Prostate gland (tissue), 2 donors: Measurements from ENCODE around the gene SCAMP4. TPM values are rescaled to one million over a fixed set of nuclear protein-coding genes. Genes with fewer than 3 reads are reported as not detected.

Experiments used
- DNase-seq: peaks from one replicate; pipeline ENCODE4 v3.0.0-alpha.2; 2019; ENCODE audit warnings: low spot score
- H3K27ac ChIP-seq, 2 donors: fragments of 200-600 bp; sonication (generic); 2 replicates each; pipeline ENCODE4 v1.5.1; 2017 to 2019
- H3K27me3 ChIP-seq: fragments of 200-600 bp; sonication (generic); replicated peaks from 2 replicates; pipeline ENCODE4 v1.5.1; 2019; ENCODE audit not compliant: insufficient read depth
- H3K36me3 ChIP-seq, 2 donors: fragments of 200-600 bp; sonication (generic); 1 replicate in 1 of 2; 2 replicates in 1 of 2; pipeline versions ENCODE4 v1.5.1 to v1.8.1; 2017 to 2019
- H3K4me1 ChIP-seq: fragments of 200-600 bp; sonication (generic); replicated peaks from 2 replicates; pipeline ENCODE4 v1.5.1; 2019
- H3K4me3 ChIP-seq, 2 donors: fragments of 200-600 bp; sonication (generic); 2 replicates each; pipeline ENCODE4 v1.5.1; 2017 to 2019
- H3K9me3 ChIP-seq: fragments of 200-600 bp; sonication (generic); 2 replicates; pipeline ENCODE4 v1.5.1; 2017
- POLR2A ChIP-seq: fragments of 450-650 bp; IDR thresholded peaks from one replicate; pipeline ENCODE4 v1.6.1; 2016; ENCODE audit warnings: antibody characterized with exemption, mild to moderate bottlenecking
- POLR2AphosphoS5 ChIP-seq: sonication (generic); formaldehyde crosslinking; IDR thresholded peaks from one replicate; pipeline ENCODE4 v1.6.1; 2017; ENCODE audit warnings: antibody characterized with exemption
- WGBS: methylation state at CpG from one replicate; pipeline ENCODE4 v1.1.5; 2018; 5-methylcytosine and 5-hydroxymethylcytosine counted together
- intact Hi-C: fragments of 100-400 bp; cut with DNase I; formaldehyde crosslinking; loops from one replicate; pipeline ENCODE4 v1.14.2; 2022
- total RNA-seq, 2 donors: library from RNA; depleted of rRNA; stranded (reverse); fragments of >200 nt; gene quantifications; one replicate each; pipeline ENCODE4 v1.1.0, GENCODE V29; 2016
- TF ChIP-seq, protein P1 (sequence below), 4 experiments: fragments of 200-600 bp in 2 of 4; fragments of 450-650 bp in 2 of 4; sonication (generic) in 2 of 4; IDR thresholded peaks; 1 replicate in 3 of 4; 2 replicates in 1 of 4; pipeline ENCODE4 v1.5.1; 2016 to 2019; ENCODE audit warnings: antibody characterized with exemption in 4 of 4, mild to moderate bottlenecking in 2 of 4, moderate library complexity in 2 of 4

Gene SCAMP4
- total RNA-seq, 2 donors from 2014 or later, result 161 to 248 TPM

DNA sequence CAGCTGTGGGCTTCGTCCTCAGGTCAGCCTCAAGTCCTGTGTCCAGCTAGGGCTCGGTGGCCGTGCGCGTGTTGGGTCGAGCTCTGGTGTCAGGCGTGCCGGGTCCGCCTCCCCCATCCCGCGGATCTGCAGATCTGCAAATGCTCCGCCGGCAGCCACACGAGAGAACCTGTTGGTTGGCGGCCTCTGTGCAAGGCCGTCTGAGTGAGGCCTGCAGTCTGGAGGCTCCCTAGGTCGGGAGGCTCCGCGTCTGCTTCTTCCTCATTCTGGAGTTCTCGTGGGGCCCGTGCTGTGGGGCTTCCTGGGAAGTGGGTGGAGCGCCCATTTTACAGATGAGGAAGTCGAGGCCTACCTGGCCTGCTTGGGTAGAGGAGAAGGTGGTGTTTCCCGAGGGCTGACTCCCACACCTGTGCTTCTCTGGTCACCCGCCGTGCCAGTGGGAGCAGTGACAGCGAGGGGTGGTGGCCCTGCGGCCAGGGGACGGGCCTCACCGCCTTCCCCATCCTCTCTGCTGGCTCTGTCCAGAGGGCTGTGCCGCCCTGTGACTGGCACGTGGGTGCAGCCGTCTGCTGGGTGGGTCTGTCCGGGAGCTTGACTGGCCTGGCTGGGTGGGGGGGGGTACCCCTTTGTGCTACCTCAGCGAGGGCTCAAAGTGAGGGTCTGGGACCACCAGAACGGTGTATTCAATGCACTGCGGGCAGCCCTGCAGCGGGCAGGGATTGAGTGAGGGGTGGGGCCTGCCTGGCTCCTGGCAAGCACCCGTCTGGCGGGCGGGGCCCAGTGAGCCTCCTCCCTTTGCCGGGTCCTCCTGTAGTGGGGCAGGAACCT, 39.1 kb downstream of the SCAMP4 start:
- 81% methylated on average over 38 of the region's 42 CpGs for WGBS
- Histone ChIP-seq H3K9me3 (no peaks in the 10 kb centered on the region), H3K27me3 (no peaks in the 10 kb centered on the region), H3K27ac (no peak overlapping the region), H3K4me1 (peaks cover 13% of the 10 kb centered on the region), H3K4me3 (no peak overlapping the region), H3K36me3 (no peaks in the 10 kb centered on the region)
- TF ChIP-seq, protein P1, sequence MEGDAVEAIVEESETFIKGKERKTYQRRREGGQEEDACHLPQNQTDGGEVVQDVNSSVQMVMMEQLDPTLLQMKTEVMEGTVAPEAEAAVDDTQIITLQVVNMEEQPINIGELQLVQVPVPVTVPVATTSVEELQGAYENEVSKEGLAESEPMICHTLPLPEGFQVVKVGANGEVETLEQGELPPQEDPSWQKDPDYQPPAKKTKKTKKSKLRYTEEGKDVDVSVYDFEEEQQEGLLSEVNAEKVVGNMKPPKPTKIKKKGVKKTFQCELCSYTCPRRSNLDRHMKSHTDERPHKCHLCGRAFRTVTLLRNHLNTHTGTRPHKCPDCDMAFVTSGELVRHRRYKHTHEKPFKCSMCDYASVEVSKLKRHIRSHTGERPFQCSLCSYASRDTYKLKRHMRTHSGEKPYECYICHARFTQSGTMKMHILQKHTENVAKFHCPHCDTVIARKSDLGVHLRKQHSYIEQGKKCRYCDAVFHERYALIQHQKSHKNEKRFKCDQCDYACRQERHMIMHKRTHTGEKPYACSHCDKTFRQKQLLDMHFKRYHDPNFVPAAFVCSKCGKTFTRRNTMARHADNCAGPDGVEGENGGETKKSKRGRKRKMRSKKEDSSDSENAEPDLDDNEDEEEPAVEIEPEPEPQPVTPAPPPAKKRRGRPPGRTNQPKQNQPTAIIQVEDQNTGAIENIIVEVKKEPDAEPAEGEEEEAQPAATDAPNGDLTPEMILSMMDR (IDR thresholded peaks at IDR 0.05), result no peak
- TF ChIP-seq POLR2A (no peak), POLR2AphosphoS5 (no peak)
- DNase-seq, result no peak
- intact Hi-C loops, result no loop called here

DNA sequence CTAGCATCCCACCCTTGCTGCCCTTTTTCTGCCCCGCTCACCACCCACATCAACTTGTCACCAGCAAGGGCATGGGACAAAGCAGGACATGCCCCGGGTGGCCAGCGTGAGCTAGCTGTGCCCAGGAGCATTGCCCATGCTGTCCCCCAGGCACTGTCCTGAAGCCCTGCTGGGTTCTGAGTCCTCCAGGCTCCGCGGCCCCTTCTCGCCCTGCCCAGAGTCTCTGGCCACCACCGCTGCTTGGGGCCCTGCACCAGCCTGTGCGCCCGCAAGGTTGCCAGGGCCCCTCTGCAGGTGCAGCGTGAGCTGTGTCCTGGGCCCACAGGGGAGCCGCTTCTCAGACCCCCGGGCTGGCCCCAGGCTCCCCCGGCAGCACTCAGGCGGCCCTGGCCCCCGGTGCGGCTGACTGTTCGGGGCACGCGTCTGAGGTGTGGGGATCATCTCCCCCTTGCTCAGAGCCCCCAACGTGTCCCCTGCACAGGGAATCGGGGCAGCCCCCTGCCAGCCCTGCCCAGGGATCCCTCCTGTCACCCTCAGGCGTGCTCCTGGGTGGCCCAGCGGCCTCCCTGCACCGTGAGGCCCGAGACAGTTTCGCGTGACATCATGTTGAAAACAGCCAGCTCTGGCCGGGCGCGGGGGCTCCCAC, 39.8 kb downstream of the SCAMP4 start:
- no peaks in the 10 kb centered on the region for H3K27me3 ChIP-seq
- DNase-seq, result no peak
- H3K4me1 ChIP-seq, result peaks cover 11% of the 10 kb centered on the region
- 89% methylated on average over 25 of the region's 30 CpGs for WGBS
- no peaks in the 10 kb centered on the region for H3K36me3 ChIP-seq
- intact Hi-C loops, result no loop called here
- H3K9me3 ChIP-seq, result no peaks in the 10 kb centered on the region
- TF ChIP-seq, protein P1 (IDR thresholded peaks at IDR 0.05), result no peak
- TF ChIP-seq POLR2A (no peak), POLR2AphosphoS5 (no peak)
- no peak overlapping the region for H3K27ac ChIP-seq
- H3K4me3 ChIP-seq, result no peak overlapping the region

DNA sequence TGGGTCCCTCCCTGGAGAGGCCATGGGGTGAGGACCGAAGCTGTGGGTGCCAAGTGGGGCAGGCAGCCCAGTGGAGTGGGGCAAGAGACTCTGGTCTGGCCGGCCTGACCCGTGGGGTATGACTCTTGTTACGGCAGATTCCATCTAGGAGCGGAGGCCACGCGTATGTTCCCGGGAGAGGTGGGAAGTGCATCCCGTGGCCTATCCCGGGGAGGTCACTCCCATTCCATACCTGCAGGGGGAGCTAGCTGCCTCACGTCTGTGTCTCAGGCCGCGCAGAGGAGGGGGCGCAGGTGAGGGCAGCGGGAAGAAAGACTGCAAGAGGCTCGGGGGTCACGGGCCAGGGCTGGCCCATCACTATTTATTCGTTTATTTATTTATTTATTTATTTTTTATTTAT, 40.7 kb downstream of the SCAMP4 start:
- no peaks in the 10 kb centered on the region for H3K27me3 ChIP-seq
- H3K27ac ChIP-seq, result no peak overlapping the region
- intact Hi-C loops, result no loop called here
- H3K4me3 ChIP-seq, result no peak overlapping the region
- DNase-seq, result no peak
- WGBS, result 78% methylated on average over 18 of the region's 18 CpGs
- H3K36me3 ChIP-seq, result no peaks in the 10 kb centered on the region
- H3K4me1 ChIP-seq, result peaks cover 7% of the 10 kb centered on the region
- no peaks in the 10 kb centered on the region for H3K9me3 ChIP-seq
- TF ChIP-seq POLR2A (no peak), POLR2AphosphoS5 (no peak)
- TF ChIP-seq, protein P1 (IDR thresholded peaks at IDR 0.05), result peak in 1 of 4 experiments; percentile 22

DNA sequence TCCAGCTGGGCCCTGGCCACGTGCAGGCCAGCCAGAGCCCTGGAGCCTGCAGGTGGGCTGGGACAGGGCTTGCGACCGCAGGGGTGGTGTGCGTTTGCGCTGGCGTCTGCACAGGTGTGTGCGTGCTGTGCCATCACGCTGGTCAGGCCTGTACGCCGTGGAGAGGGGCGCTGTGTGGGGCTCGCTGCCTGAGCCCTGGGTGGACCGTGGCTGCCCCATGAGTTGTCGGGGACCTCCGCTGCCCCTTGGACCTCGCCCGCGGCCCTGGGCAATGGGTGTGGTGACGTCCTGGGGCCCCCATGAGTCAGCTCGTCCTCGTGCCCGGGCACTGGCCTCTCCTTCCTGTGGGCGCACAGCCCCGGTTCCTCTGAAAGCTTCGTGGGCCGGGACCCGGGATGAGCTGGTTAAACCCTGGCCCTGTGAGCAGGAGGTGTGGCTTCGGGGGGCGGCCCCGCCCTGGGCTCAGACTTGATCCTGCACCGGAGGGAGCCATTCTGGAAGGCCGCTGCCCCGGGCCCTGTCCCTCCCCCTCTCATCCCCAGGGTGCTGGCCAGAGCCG, 42.5 kb downstream of the SCAMP4 start:
- intact Hi-C loops, result no loop called here
- Histone ChIP-seq H3K27me3 (no peaks in the 10 kb centered on the region), H3K36me3 (no peaks in the 10 kb centered on the region), H3K27ac (no peak overlapping the region), H3K9me3 (no peaks in the 10 kb centered on the region), H3K4me1 (peaks cover 2% of the 10 kb centered on the region), H3K4me3 (no peak overlapping the region)
- TF ChIP-seq, protein P1 (IDR thresholded peaks at IDR 0.05), result no peak
- no peak for TF ChIP-seq POLR2AphosphoS5
- TF ChIP-seq POLR2A, result no peak
- 82% methylated on average over 25 of the region's 34 CpGs for WGBS
- no peak for DNase-seq
